NCI-H2029 (cell line): ENCODE data around the gene KIDINS220.

Experiments used
- DNase-seq: peaks from one replicate; lab custom pipeline; 2025; lab: John Stamatoyannopoulos, UW

KIDINS220 gene

DNA sequence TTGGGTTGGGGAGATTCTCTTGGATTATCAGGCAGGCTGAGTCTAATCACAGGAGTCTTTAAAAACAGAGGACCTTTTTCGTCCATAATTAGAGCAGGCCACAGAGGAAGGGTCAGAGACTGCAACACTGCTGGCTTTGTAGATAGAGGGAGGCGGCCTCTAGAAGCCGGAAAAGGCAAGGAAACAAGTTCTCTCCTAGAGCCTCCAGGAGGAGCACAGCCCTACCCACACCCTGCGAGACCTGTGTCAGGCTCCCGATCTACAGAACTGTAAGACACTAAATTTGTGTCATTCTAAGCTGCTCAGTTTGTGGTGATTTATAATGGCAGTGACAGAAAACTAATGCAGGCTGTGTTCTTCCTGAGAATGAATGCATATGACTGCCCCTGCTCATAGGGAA, 140.2 kb downstream of the KIDINS220 start:
- DNase-seq, result no peak

DNA sequence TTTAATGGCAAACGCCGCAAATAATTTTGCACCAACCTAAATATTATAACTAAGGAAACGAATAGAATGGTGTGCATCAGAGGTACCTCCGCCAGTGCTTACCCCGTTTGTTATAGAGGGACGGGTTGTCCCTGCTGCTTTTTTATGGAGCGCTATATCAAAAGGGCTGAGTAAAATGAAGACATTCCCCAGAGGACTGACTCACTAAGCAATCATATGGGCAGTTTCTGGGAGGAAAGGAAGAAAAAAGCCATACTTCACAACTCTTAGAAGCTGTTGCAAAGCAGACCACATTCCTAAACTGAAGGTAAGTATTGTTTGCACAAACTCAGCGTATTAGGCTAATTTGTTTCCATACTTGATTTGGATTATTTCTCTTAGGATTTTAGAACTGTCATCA, 142.7 kb downstream of the KIDINS220 start:
- no peak for DNase-seq

DNA sequence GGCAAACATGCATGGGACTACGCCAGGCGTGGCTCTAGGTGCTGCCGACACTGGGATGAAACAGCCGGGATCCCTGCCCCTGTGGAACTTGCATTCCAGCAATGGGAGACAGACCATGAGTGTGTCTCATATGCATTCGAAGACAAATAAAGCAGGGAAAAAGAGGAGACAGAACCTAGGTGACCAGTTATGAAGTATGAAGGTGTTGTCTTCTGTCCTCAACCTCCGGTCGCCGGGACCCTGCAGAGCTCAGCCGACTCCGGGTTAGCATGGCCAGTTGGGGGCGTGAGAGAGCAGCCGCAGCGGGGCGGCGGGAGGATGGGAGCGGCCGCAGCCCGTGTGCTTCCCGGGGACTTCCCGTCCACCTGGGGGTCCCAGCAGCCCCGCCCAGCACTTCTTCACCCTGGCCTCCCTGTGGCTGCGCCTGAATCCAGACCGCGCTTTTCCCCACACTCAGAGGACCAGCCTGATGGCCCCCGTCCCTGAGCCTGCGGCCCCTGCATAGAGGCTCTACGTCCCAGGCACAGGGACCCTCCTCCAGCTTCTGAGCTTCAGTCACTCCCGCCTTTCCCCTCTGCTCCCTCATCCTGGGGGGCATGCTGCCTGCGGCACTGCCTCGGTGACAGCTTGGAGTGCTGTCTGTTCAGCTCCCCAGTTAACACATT, 144.1 kb downstream of the KIDINS220 start:
- DNase-seq, result no peak

DNA sequence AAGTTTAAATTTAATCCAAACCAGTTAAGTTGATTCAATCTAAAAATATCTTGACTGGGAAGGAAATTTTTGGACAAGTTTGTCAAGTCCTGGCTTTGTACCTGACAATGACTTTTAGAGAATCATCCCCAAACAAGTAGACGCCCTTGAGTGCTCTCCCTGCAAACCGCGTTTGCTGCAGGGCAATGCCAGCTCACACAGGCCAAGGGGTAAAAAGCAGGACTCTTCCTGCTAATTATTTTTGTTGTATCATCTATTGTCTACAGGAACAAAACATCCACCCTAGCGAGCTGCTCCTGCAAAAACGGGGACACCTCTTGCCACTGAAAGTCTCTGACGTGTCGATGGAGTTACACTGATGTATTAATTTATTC, 144.6 kb downstream of the KIDINS220 start:
- DNase-seq, result no peak

DNA sequence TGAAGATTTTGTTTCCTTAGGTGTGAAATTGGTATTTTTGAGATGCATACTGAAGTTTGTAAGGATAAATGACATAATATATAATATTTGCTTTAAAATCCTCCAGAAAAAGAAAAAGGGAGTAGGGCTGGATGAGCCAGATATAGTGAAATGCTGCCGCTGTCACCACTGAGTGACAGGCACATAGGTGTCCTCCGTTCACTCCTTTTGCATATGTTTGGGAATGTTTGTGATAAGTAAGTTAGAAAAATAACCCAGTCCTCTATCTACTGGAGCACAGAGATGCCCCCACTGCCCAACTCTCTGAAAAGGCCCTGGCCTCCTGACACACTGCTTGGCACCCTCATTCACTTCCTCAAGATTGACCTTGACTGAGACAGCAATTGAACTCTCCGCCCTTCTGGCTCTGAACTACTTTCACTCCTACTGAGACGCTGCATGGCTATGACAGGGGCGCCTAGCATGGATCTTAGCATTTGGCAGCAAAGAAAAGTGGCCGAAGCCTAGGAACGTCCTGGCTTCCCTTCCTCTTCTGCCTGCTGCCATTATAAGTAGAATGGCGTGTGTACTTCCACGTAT, 145.5 kb downstream of the KIDINS220 start:
- DNase-seq, result no peak

DNA sequence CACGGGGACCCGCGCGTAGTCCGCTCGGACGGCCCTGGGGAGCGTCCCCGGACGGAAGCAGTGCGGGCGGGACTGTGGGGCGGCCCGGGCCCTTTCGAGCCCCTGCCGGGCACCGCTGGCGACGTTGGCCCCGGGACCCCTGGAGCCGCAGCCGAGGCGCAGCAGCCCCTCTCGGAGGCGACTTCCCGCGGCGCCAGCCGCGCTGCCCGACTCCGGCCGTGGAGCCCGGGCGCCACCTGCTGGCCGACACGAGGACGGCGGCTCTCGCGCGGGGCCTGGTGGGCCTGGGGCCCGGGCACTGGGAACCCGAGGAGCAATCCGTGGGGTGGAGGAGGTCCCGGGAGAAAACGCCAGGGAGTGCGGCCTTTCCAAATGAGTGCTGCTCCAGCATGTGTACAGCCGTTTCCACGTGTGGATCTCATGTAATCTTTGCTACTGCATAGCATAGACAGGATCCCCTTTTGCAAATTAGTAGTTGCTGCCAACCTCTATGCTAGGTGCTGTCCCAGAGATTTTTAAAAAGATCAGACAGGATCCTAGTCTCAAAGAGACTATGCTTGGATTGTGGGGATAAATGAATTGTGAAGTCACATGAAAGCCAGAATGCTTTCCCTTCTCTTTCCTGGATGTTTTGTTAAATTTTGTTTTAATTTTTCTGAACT, 151.6 kb downstream of the KIDINS220 start:
- DNase-seq, result peak; percentile 40

DNA sequence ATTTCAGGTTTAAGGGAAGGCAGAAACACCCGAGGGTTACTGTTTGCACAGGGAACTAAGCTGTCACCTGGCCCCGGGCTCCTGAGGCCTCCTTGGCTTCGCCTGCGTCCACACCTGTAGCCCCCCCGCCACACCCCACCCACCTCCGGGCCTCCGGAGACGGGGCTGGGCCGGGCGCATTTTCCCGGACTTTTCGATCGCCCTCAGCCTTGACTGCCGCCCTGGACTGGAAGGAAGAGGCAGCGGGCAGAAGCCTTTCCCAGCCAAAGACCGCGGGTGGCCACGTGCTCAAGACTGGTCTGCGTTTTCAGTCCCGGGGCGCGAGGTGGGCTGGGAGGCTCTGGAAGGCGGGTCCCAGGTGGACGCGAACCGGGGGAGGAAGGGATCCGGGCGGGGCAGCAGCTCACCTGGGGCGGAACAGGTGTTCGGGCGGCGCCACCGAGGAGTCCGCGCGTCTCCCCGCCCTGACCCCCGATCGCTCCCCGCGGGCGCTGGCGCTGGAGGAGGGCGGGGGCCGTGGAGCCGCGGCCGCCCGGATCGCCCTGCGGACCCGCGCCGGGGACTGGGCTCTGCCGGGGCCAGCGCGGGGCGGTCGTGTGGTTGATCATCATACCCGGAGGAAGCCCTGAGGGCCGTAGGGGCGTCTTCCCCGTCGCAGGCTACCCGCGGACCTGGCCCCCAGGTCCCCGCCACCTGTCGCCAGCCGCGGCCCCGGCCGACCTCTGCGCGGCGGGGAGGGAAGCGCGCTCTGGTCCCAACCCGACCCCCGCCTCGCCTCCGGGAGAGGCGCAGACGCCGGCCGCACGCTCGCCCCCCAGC, 152.3 kb downstream of the KIDINS220 start:
- DNase-seq, result peak; percentile 63

DNA sequence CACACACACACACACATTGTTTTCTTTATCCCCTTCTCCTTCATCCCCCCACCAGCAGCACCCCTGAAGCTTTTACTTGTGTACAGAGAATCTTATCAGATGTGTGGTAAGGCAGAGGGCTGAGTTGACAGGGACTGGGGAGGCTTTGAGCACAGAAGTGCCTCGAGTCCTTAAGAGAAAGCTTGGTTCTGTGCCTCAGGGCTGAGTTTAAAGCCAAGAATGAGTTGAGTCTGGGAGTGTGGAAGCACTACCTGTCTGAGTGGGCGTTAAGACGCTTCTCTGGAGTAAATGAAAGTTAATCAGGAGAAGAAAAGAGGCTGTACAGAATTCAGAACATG, 152.9 kb downstream of the KIDINS220 start:
- no peak for DNase-seq

DNA sequence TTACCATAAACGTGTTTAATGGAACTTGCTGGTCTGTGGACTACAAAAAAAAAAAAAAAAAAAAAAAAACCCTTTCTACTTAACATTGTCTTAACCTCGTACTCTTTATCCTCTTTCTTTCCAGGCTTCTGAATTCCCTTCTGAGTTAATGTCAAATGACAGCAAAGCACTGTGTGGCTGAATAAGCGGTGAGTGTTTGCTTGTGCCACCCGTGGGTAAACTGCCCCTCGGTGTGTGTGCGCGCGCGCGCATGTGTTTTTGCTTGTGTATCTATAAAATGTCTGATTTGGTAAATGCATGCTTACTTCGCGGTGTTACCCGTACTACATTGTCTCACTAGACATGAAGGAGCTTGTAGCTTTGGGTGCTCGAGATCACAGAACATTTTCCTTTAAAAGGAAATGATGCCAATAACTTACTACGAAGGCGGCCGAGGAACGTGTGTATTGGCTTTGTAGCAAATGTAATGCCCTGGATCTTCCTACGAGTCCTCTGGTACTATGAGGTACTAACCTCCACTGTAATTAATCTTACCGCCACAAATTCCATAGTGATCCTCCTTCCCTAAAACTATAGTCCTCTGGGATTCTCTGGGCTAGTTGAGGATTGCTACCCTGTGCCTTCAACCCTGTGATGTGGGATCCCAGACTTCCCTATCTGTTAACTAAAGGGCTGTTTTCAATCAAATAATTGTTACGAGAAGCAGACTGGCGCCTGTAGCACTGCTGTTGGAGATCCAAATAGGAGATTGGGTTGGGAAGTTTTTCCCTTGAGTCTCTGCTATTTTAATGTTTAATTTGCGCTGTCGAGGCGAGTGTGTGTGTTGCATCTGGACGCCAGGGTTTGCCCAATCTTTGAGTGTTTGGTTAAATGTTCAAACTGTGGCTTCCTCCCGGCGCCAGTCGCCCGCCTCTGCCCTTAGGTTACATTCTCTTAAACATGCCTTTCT, 154.4 kb downstream of the KIDINS220 start:
- DNase-seq, result peak; percentile 27

DNA sequence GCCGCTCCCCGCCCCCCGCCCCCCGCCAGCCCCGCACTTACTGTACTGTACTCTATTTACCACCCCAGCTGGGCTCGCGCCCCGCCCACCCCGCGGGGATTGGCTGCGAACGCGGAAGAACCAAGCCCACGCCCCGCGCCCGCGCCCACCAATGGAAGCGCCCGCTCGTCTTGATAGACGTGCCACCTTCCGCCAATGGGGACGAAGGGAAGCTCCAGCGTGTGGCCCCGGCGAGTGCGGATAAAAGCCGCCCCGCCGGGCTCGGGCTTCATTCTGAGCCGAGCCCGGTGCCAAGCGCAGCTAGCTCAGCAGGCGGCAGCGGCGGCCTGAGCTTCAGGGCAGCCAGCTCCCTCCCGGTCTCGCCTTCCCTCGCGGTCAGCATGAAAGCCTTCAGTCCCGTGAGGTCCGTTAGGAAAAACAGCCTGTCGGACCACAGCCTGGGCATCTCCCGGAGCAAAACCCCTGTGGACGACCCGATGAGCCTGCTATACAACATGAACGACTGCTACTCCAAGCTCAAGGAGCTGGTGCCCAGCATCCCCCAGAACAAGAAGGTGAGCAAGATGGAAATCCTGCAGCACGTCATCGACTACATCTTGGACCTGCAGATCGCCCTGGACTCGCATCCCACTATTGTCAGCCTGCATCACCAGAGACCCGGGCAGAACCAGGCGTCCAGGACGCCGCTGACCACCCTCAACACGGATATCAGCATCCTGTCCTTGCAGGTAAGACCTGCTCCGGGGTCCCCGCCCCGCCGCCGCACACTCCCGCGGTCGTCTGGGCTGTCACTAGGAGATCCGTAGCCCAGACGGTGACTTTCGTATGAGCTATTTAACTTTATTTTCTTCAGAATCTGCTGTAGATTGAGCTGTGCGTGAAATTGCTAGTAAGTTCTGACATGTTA, 155.4 kb downstream of the KIDINS220 start, which contains the start of gene ID2:
TSS of gene ID2 (plus strand) at position 271 of the 907 bp plus-strand sequence. CDS start at position 381, 110 bp downstream.
- DNase-seq, result peak; percentile 98

DNA sequence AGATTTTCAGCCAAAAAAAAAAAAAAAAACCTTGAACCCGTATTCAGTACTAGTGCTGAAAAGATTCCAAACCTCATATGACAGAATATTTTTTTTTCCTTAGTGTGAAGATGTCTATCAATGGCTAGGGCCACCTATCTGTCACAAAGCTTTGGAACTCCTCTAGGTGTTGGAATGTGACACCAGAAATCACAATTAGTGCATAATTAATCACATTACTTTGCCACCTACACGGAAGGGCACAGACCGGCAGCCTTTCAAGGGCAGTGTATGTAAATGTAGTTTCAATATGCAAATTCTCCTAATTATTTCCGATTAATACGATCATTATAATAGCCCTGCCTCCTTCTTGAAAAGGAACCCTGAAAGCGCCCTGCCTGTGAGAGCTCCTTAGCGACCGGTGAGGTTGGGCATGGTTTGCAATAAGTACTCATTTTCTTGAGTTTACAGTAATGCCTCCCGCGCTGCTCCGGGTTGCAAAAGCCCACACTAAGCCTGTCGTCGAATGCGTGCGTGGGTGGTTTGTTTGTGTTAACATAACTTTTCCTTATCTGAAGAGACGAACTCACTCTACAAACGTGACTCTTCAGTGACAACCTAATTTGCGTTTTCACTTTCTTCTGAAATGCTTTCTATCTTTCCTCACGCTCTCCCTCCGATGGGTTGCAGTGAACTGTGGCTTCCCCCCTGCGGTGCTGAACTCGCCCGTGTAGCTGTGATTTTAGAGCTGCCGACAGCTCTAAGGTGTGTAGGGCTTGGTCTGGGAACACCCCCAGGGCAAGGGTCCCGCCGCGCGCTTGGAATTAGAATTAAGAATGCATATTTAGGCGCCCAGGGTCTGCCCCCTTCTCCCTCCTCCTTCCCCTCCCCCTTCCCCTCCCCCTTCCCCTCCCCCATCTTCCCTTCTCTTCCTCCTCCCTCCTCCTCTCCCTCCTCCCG, 156.3 kb downstream of the KIDINS220 start:
- peak; percentile 67 for DNase-seq

DNA sequence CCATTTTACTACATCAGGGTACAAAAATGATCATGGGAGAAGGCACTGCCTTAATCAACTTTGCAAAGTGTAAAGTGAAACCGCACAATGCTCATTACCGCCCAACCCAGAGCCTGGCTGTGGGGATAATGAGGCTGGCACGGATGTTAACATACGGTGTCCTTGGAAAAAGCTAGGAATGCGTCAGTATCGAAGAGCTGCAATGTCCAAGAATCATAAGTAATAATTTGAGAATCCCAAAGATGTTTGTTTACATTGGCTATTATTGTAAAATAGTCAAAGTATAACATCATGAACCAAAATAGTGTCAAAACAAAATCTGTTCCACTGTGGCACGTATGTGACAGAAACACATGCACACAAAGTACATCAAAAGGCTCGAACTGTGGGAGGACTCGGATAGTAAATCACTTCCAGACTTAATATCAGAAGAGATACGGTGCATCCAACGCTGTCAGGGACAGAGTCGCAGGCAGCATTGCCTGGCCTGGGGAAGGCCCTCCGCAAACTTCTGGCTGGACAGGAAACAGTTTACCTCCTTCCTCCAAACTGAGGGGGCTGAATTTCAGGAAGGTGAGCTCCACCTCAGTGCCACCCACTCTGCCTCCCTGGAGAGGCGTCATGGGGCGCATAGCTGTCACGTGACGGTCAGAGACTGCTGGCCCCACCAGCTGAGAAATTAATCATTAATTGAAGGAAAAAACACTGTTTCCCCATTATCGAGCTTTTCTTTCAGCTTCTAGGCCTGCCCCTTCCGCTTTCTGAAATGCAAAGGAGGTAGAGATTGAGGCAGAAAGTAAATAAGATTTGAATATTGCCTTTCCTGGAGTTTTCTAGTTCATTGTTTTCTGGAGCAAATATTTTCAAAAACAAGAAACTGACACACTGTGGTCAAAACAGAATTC, 157.3 kb downstream of the KIDINS220 start:
- DNase-seq, result peak; percentile 66

DNA sequence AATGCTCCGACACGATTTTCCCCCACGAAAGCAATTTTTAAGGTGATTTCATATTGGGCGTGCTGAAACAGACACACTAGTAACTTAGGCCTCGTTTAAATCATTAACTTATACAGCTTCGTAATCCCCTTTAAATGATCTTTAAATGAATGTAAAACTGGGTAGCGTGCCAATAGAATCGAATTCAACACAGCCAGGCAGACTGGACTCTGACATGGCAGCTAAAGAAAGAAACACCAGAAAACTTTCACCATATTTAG, 157.9 kb downstream of the KIDINS220 start:
- DNase-seq, result no peak
